Mammary epithelial cell (primary cell): ENCODE measurements around the gene BLOC1S3.

Experiments used
- CTCF ChIP-seq, 2 donors: IDR thresholded peaks in 1 of 2; conservative IDR thresholded peaks in 1 of 2; 2 replicates each; pipeline ENCODE4 v1.5.1; 2011 to 2012; ENCODE audit warnings: inconsistent platforms in 2 of 2, low read length in 2 of 2, mild to moderate bottlenecking in 2 of 2, control low read depth in 1 of 2, low read depth in 1 of 2; ENCODE audit not compliant: insufficient read depth in 1 of 2; ENCODE audit errors: extremely low read depth in 1 of 2
- EZH2 ChIP-seq: IDR thresholded peaks from 2 replicates; pipeline ENCODE4 v1.6.1; 2012; ENCODE audit warnings: low read length, inconsistent platforms, borderline replicate concordance

- TF ChIP-seq CTCF (conservative IDR thresholded peaks at IDR 0.05 in 1 of 2, IDR thresholded peaks at IDR 0.05 in 1 of 2; ENCODE audit: extremely low read depth in 1 of 2, insufficient read depth in 1 of 2, low read depth in 1 of 2, low read length in 2 of 2) (no peak), EZH2 (no peak)
Measured at GRCh38 chr19:45175515-45176345, 2.9 kb upstream of the BLOC1S3 start.
